ENCODE measurements around the gene ZNF652. TPM values are rescaled to one million over a fixed set of nuclear protein-coding genes. Genes with fewer than 3 reads are reported as not detected.

Gene ZNF652
- total and polyA plus RNA-seq, 2 of the 4 experiments (the other 2 are of a cell fraction): 3.6 to 8.8 TPM

DNA sequence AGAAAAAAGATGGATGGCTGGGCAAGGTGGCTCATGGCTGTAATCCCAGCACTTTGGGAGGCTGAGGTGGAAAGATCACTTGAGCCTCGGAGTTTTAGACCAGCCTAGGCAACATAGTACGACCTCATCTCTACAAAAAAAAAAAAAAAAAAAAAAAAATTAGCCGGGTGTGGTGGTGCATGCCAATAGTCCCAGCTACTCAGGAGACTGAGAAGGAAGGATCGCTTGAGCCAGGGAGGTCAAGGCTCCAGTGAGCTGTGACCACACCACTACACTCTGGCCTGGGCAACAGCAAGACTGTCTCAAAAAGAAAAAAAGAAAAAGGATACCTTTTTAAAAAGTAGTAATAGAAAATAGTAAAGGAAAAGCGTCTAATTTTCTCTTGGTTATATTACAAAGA lies 20.7 kb downstream of the ZNF652 start:
- whole genome bisulfite sequencing, 2 experiments (ENCODE audit: extremely low coverage in 2 of 2, insufficient read length in 1 of 2): no CpG with 5 or more reads among the region's 5 CpGs
- H3K14ac ChIP-seq (replicated peaks; ENCODE audit: low read depth, low read length): no peak overlapping the region
- no peak overlapping the region for H4K91ac ChIP-seq (ENCODE audit: insufficient read depth, low read depth, low read length)
- no peak overlapping the region for H4K5ac ChIP-seq (ENCODE audit: low read depth, low read length)
- no peak overlapping the region for H3K4me2 ChIP-seq (ENCODE audit: low read depth, low read length)
- H4K20me1 ChIP-seq (ENCODE audit: insufficient read depth, low read length): peaks cover 66% of the 10 kb centered on the region
- no peak overlapping the region for H2AK9ac ChIP-seq (replicated peaks; ENCODE audit: low read depth, low read length, poor library complexity)
- H3K56ac ChIP-seq (ENCODE audit: extremely low read depth, insufficient read depth, low read length): no peak overlapping the region
- ChIA-PET POLR2A (ENCODE audit: unreplicated experiment) (no interaction called here), CTCF (no interaction called here)
- no peak for ATAC-seq (ENCODE audit: low read depth)
- in situ Hi-C loops (cut with MboI; ENCODE audit: low sequenced_read_pairs): no loop called here
- H3K79me1 ChIP-seq (ENCODE audit: low read depth in 1 of 2, low read length in 2 of 2): peaks cover 31 to 75% of the 10 kb centered on the region in 2 experiments
- no peak overlapping the region for H2BK20ac ChIP-seq (ENCODE audit: low read depth, low read length)
- H2BK15ac ChIP-seq (ENCODE audit: low read depth, low read length): no peak overlapping the region
- H3K23ac ChIP-seq (ENCODE audit: low read depth, low read length): no peak overlapping the region
- no peak overlapping the region for H2BK120ac ChIP-seq (ENCODE audit: low read depth, low read length)
- no peaks in the 10 kb centered on the region for H3K27me3 ChIP-seq (ENCODE audit: control insufficient read depth, insufficient read depth, low read length)
- H2AFZ ChIP-seq (replicated peaks; ENCODE audit: low read length, poor library complexity): no peak overlapping the region
- intact Hi-C loops (cut with micrococcal nuclease): no loop called here
- no peak overlapping the region for H3K4ac ChIP-seq (ENCODE audit: low read depth, low read length)
- BruUV-seq (replicated peaks): no TSS peak
- H2BK5ac ChIP-seq (ENCODE audit: low read depth, low read length, poor library complexity, severe bottlenecking): no peak overlapping the region
- H3K36me3 ChIP-seq (ENCODE audit: control insufficient read depth, insufficient read depth, low read length): no peaks in the 10 kb centered on the region
- no peak overlapping the region for H3K27ac ChIP-seq (ENCODE audit: insufficient read depth, low read length)
- H3K4me3 ChIP-seq (ENCODE audit: insufficient read depth, low read depth, low read length): no peak overlapping the region
- peaks cover 8% of the 10 kb centered on the region; the same call in 1 of the 2 replicates for H3K4me1 ChIP-seq (ENCODE audit: control insufficient read depth, insufficient read depth, low read length)
- TF ChIP-seq, protein P1, sequence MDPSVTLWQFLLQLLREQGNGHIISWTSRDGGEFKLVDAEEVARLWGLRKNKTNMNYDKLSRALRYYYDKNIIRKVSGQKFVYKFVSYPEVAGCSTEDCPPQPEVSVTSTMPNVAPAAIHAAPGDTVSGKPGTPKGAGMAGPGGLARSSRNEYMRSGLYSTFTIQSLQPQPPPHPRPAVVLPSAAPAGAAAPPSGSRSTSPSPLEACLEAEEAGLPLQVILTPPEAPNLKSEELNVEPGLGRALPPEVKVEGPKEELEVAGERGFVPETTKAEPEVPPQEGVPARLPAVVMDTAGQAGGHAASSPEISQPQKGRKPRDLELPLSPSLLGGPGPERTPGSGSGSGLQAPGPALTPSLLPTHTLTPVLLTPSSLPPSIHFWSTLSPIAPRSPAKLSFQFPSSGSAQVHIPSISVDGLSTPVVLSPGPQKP (IDR thresholded peaks at IDR 0.05; ENCODE audit: borderline replicate concordance, low read depth, low read length): no peak
- TF ChIP-seq CEBPB (IDR thresholded peaks at IDR 0.05; ENCODE audit: low read depth, low read length) (no peak), MXI1 (IDR thresholded peaks at IDR 0.05; ENCODE audit: borderline replicate concordance, low read depth, low read length) (no peak), RCOR1 (IDR thresholded peaks at IDR 0.05; ENCODE audit: insufficient replicate concordance, low read length) (no peak), RFX5 (IDR thresholded peaks at IDR 0.05; ENCODE audit: low read depth, low read length) (no peak), POLR2A (IDR thresholded peaks at IDR 0.05; ENCODE audit: low read depth, low read length) (no peak), MAZ (IDR thresholded peaks at IDR 0.05; ENCODE audit: borderline replicate concordance, low read depth, low read length) (no peak), BHLHE40 (IDR thresholded peaks at IDR 0.05; ENCODE audit: low read depth, low read length) (no peak), SMC3 (IDR thresholded peaks at IDR 0.05; ENCODE audit: low read depth, low read length) (no peak), CHD1 (IDR thresholded peaks at IDR 0.05; ENCODE audit: low read depth, low read length) (no peak), RAD21 (IDR thresholded peaks at IDR 0.05; ENCODE audit: low read length) (no peak), USF2 (IDR thresholded peaks at IDR 0.05; ENCODE audit: low read depth, low read length) (no peak)
- TF ChIP-seq, protein P2, sequence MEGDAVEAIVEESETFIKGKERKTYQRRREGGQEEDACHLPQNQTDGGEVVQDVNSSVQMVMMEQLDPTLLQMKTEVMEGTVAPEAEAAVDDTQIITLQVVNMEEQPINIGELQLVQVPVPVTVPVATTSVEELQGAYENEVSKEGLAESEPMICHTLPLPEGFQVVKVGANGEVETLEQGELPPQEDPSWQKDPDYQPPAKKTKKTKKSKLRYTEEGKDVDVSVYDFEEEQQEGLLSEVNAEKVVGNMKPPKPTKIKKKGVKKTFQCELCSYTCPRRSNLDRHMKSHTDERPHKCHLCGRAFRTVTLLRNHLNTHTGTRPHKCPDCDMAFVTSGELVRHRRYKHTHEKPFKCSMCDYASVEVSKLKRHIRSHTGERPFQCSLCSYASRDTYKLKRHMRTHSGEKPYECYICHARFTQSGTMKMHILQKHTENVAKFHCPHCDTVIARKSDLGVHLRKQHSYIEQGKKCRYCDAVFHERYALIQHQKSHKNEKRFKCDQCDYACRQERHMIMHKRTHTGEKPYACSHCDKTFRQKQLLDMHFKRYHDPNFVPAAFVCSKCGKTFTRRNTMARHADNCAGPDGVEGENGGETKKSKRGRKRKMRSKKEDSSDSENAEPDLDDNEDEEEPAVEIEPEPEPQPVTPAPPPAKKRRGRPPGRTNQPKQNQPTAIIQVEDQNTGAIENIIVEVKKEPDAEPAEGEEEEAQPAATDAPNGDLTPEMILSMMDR (conservative IDR thresholded peaks at IDR 0.05; ENCODE audit: low read depth, low read length): no peak
- H3K9me3 ChIP-seq (ENCODE audit: control insufficient read depth, insufficient read depth, low read length): no peaks in the 10 kb centered on the region
- H4K8ac ChIP-seq (ENCODE audit: low read depth in 2 of 2, low read length in 2 of 2): no peak overlapping the region
- peaks cover 6% of the 10 kb centered on the region for H3K9me1 ChIP-seq (ENCODE audit: insufficient read depth, low read length)
- dilution Hi-C loops (cut with HindIII; ENCODE audit: low sequenced_read_pairs, unreplicated experiment): no loop called here
- DNase-seq: no peak
- no peak overlapping the region for H3K9ac ChIP-seq (ENCODE audit: low read depth, low read length)
- no peak overlapping the region for H2AK5ac ChIP-seq (ENCODE audit: low read depth, low read length)
- H3K18ac ChIP-seq (ENCODE audit: low read depth, low read length): no peak overlapping the region

All from IMR-90 (cell line).